HG02970 (cell line): ENCODE results near the gene PTPRD.
"Not testable (repeated sequence)": the region's sequence is repeated elsewhere in the genome, so short reads cannot be mapped to it uniquely, and the experiment has no call there.

Experiments
- ATAC-seq: cut with Tn5 transposase; IDR thresholded peaks from one replicate; pipeline ENCODE4 v1.9.1; 2021; ENCODE audit warnings: mild to moderate bottlenecking, moderate library complexity, moderate number of reproducible peaks; ENCODE audit not compliant: unreplicated experiment, low FRiP score

The PTPRD gene

GRCh38 chr9:8724284-8725018, 1888.4 kb downstream of the PTPRD start:
- no peak for ATAC-seq

DNA sequence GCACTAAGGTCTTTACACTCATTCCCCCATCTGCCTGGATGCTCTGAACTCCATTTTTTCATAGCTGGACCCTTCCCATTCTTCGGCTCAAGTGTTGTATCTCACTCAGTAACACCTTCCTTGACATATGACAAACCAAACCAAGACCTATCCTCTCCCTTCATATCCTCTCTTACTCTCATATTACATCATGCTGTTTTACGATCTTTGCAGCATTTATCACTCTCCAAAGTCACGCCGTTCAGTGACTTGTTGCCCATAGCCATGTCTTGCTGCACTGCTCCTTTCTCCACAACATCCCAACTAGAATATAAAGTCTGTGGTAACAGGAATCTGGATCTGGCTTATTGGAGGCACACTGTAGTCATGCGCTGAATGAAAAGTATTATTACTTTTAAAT, 1889.6 kb downstream of the PTPRD start:
- no peak for ATAC-seq

- ATAC-seq: no peak
Observed at GRCh38 chr9:8719833-8720486, 1892.8 kb downstream of the PTPRD start.

DNA sequence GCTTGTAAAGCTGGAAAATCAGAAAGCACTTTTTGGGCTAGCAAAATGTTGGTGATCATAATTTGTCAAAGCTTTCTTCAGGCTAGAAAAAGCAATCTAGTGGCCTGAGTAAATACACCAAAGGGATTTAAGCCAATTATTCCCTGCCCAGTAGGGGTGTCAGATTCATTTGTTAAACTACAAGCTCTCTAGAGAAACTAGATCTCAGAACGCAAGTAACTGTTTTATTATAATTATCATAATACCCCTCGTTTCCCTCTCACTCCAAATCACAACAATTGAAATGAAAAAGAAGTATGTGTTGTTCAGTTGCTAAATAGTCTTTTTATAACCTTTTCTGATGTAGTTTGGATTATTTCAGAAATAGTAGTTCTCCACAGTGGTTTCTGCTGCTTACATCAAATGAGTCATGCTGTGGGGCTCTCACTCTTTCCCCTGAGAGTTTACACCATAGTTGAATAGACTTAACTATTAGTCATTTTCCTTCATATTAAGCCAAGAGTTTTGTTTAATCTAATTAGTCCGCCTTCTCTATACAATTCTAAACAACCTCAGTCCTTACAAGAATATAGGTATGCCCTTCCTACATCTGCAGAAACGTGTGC, 1894.6 kb downstream of the PTPRD start:
- ATAC-seq: no peak

DNA sequence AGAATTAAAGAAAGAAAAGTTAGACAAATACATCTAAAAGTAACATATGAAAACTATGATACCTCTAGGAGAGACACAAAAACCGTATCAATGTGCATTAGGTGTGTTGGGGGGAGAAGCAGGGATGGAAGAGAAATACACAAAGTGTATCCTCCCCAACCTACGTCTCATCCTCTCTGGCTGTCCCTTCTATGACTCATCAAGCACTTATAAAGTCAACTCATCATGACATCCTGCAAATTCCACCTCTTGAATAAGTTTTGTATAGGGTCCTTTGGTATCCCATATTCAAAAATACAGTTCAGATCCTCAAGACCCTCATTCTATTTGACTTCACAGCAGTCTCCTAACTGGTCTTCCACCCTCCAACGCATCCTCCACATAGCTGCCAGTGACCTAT, 1895.7 kb downstream of the PTPRD start:
- no peak for ATAC-seq

DNA sequence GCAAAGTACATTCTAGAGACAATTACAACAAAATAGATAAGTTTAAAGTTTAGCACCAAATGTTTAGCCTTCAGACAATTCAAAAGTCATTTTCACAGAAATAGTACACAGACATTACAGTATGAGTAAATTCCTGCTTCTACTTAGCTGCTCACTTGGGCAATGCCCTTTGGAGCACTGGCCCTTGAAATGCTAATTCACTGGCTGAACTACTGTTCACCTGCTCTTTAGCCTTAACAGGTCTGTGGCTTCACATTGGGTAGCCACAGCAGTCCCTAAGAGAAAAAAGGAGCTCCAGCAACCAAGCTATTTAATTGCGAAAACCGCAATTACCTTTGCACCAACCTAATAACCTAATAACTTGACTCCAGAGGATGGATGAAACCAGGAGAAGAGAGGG, 1897.0 kb downstream of the PTPRD start:
- ATAC-seq: no peak

DNA sequence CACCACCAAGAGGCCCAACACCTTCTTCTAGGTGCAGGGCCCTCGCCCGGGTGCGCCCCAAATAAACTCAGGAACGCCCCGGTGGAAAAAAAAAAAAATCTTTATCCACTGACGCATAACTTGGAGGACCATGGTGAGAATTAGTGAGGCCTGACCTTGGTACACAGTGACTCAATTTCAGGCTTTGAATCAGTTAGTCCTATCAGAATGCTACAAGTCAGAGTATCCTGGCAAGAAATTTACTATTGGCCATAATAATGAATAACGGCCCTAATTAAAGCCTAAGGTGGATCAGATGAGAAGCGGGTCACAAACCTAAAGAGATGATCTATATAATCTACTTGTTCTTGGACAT, 1899.0 kb downstream of the PTPRD start:
- no peak for ATAC-seq

GRCh38 chr9:8713149-8713810, 1899.5 kb downstream of the PTPRD start:
- no peak for ATAC-seq

DNA sequence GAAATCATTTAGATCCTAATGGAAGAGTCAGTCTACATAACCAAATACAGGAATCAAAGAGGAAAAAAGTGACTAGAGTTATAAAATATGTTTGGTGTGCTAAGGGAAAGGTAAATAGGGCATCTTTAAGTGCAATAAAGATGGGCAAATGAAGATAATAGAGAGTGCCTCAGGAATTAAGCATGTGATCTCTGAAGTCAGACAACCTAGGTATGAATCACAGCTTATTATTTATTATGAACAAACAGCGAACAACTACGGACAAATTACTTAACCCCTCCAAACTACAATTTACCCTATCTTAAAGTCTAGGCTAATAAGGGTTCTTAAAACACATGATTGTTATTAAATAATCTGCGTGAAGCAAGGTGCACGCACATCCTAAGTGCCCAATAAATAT, 1903.1 kb downstream of the PTPRD start:
- ATAC-seq: no peak

- no peak for ATAC-seq
Observed at GRCh38 chr9:8708728-8709127, 1904.1 kb downstream of the PTPRD start.

DNA sequence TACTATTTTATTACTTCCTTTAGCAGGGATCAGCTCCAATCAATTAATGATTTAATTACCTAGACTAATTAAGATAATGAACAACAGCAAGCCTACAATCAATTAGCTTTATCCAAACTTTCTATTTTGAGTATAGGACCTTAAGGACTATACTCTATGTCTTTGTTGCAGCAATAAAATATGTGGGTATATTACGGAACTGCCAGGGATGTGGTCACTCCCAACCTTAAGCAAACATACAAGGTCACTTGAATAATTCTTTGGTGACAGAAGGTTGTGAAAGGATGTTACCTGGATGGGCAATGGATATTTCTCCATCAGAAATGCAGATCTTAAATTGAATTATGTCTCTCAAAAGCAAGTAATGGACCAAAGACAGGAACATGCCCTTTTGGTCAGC, 1905.8 kb downstream of the PTPRD start:
- ATAC-seq: no peak

DNA sequence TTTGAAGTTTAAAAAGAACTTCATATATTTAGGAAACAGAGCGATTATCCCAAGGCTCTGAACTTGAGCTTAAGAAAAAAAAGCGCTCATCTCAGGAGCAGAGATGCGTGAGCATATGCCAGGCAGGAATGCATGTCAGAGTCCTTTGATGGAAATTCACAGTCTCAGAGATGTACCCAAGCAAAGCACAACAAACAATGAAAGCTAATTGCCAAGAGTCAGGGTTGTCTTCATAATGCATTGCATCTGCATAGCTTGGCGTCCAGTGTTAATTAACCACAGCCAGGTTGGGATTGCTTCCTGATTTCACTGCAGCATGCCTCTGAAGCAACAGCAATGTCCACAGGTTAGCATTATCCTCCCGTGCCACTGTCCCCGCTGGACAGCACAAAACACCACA, 1906.3 kb downstream of the PTPRD start:
- no peak for ATAC-seq

DNA sequence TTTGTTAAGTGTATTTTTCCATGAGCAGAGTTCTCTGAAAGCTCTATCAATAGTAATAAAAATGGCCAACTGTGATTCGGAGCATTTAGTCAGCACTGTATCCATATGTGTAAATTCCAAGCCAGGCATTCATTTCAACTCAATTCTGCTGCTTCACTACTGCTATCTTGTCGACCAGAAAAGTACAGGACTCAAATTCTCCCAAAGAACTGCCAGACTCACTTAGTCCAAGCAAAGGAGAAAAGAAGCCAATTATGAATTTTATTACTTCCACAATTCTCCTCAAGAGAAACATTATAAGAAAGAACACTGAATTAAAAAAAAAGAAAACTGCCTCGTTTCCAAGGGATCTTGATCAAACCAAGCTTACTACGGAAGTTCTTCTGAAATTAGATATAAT, 1906.9 kb downstream of the PTPRD start:
- no peak for ATAC-seq

DNA sequence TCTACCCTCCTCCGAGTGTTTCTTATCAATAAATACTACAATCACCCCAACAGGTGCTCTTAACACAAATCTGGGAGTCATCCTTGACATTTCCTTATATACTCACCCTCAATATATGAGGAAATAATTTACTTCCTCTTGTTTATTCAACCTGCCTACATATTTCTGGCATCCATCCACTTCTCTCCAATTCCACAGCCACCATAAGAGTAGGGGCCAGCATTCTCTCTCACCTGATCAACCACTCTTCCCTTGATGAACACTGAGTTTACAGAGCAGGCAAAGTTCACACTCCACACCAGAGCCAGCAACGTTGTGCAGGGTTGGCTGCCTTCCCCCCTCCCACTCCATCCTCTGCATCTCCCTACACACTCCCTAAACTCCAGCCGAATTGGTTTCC, 1908.9 kb downstream of the PTPRD start:
- ATAC-seq: no peak

- no peak for ATAC-seq
Observed at GRCh38 chr9:8701904-8702303, 1910.9 kb downstream of the PTPRD start.

DNA sequence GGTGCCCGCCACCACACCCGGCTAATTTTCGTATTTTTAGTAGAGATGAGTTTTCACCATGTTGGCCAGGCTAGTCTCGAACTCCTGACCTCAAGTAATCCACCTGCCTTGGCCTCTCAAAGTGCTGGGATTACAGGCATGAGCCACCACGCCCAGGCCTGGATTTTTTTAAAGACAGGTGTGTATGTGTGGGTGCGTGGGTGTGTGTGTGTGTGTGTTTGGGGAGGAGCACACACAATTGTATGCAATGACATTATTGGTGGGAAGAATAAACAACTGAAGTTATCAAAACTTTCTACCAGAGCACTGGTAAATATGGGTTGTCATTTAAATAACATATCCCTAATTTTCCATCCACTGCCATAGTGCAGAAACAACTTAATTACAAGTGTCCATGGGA, 1915.2 kb downstream of the PTPRD start:
- ATAC-seq: not testable (repeated sequence)

- ATAC-seq: no peak
Observed at GRCh38 chr9:8696516-8696915, 1916.3 kb downstream of the PTPRD start.

DNA sequence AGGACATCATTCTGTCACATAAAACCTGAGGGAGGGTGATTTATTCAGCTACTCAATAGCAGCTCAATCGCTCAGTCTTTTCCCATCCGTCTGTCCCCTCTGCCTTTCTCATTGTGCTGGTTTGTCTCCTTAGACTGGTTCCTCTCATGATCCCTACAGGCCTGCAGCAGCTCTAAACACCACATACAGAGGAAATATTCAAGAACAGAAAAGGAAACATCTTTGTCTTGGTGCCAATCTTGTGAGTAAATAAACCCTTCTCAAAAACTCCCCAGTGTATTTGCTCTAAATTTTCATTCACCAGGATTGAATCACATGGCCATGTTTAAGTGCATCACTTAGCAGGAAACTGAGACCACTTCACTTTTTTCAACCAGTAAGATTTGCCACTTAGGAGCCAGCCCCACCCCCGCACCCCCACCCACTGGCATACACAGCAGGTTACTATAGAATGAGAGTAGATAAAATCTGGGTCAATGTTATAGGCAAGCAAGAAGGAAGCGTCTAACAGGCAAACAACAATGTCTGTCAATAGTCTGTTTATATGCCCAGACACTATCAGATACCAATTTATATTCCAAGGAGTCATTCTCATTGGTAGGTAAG, 1917.7 kb downstream of the PTPRD start:
- ATAC-seq: no peak

DNA sequence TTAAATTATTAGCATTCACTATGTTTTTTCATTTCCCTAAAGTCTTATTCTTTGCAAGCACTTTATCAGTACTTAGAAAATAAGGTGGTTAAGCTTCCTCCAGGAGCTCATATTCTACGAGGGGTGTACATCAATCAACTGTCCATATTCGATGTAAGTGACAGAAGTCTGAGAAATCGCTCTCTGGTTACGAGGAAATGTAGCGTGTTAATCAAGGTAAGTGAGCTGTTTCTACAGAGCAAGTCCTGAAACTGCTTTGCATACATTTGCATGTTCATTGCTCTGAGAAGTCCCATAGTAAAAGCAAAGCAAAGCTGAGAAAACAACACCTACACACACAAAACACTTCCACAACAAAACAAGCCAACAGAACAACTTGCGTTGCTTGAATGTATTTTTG, 1919.3 kb downstream of the PTPRD start:
- no peak for ATAC-seq

DNA sequence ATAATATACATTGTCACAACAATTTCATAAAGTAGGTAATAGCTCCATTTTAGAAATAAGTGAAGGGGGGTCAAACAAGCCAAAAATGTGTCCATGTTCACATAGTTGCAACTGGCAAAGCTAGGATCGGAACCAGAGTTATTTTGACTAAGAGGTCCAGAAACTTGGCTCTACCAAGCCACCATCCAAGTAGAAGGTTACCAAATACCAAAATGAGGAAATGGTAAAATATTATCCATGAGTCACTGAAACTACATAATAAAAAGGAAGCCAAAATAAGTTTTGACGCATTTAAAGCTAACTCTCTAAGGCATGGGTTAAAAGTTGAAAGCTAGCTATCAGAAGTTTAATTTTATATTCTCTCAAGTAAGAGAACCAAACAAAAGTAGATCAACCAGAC, 1926.3 kb downstream of the PTPRD start:
- ATAC-seq: no peak

- no peak for ATAC-seq
Observed at GRCh38 chr9:8685825-8686224, 1927.0 kb downstream of the PTPRD start.
